Neutrophil (primary cell): ENCODE results near the gene PSAT1.

Source experiments
- H3K27ac ChIP-seq: fragments of 200-600 bp; sonication (generic); 2 replicates; pipeline ENCODE4 v1.5.1; 2016; ENCODE audit warnings: mild to moderate bottlenecking, moderate library complexity
- H3K27me3 ChIP-seq: fragments of 200-600 bp; sonication (generic); 2 replicates; pipeline ENCODE4 v1.6.0; 2016; ENCODE audit warnings: mild to moderate bottlenecking
- H3K36me3 ChIP-seq: fragments of 200-600 bp; sonication (generic); 2 replicates; pipeline ENCODE4 v1.5.1; 2017
- H3K4me1 ChIP-seq, 2 experiments: fragments of 200-600 bp in 1 of 2; sonication (generic) in 1 of 2; 1 replicate in 1 of 2; 2 replicates in 1 of 2; pipeline versions ENCODE4 v1.5.1 to v1.6.1; 2013 to 2016; ENCODE audit warnings: low read depth in 1 of 2, low read length in 1 of 2, mild to moderate bottlenecking in 1 of 2, moderate library complexity in 1 of 2; ENCODE audit not compliant: control insufficient read depth in 1 of 2, insufficient read depth in 1 of 2
- H3K4me3 ChIP-seq, 2 experiments: fragments of 200-600 bp in 1 of 2; sonication (generic) in 1 of 2; 1 replicate in 1 of 2; 2 replicates in 1 of 2; pipeline ENCODE4 v1.5.1; 2013 to 2016; ENCODE audit warnings: low read depth in 1 of 2, low read length in 1 of 2, mild to moderate bottlenecking in 1 of 2, moderate library complexity in 1 of 2
- H3K9me3 ChIP-seq: fragments of 200-600 bp; sonication (generic); 2 replicates; pipeline ENCODE4 v1.5.1; 2016
- CTCF ChIP-seq: fragments of 200-600 bp; sonication (generic); IDR thresholded peaks from 2 replicates; pipeline ENCODE4 v1.5.1; 2016; ENCODE audit warnings: antibody characterized with exemption

The PSAT1 gene

GRCh38 chr9:78304357-78304756 is 7.4 kb downstream of the PSAT1 start:
- no peaks in the 10 kb centered on the region for H3K9me3 ChIP-seq
- no peak for TF ChIP-seq CTCF

GRCh38 chr9:78306222-78307076 is 9.5 kb downstream of the PSAT1 start:
- Histone ChIP-seq H3K36me3 (peaks cover 8% of the 10 kb centered on the region), H3K4me1 (peaks cover 11 to 12% of the 10 kb centered on the region in 2 experiments), H3K27me3 (no peaks in the 10 kb centered on the region), H3K4me3 (no peak overlapping the region), H3K9me3 (no peaks in the 10 kb centered on the region), H3K27ac (no peak overlapping the region)
- no peak for TF ChIP-seq CTCF

More at GRCh38 chr9:78304357-78304756, 7.4 kb downstream of the PSAT1 start:
- Histone ChIP-seq H3K4me1 (peaks cover 11 to 12% of the 10 kb centered on the region in 2 experiments), H3K4me3 (no peak overlapping the region), H3K27ac (no peak overlapping the region), H3K36me3 (peaks cover 8% of the 10 kb centered on the region), H3K27me3 (no peaks in the 10 kb centered on the region)

DNA sequence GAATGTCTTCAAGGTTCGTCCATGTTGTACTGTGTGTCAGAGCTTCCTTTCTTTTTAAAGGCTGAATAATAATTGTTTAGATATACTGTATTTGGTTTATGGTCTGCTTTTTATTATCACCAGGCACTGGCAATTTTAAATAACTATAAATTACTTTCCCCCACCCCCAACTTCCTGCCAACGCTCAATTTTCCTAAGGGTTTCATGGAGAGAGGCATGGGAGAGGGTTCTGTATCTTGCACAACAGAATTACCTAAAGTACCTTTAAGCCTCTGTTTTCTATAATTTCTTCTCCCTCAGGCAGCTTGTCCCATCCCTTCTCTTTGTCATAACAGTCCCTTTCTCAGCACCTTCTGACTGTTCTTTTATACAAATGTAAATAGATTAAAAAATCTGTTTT is 10.4 kb downstream of the PSAT1 start:
- no peak overlapping the region for H3K27ac ChIP-seq
- H3K4me1 ChIP-seq: peaks cover 11 to 12% of the 10 kb centered on the region in 2 experiments
- H3K36me3 ChIP-seq: peaks cover 8% of the 10 kb centered on the region
- no peaks in the 10 kb centered on the region for H3K27me3 ChIP-seq
- H3K9me3 ChIP-seq: no peaks in the 10 kb centered on the region
- H3K4me3 ChIP-seq: no peak overlapping the region
- TF ChIP-seq CTCF: no peak

DNA sequence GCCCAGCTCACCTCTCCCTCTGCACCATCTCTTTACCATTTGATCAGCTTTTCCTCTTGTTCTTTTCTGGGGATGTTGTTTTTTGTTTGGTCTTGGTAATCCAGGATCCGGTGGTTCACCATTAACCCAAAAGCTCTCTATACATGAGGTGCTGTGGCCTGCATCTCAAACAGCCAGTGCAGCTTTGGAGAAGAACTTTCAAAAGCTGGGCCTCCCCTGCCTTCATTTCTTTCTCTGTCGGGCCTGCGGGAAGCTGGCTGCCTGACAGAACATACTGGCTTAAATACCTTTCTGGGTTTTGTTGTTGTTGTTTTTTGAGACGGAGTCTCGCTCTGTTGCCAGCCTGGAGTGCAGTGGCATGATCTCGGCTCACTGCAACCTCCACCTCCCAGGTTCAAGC is 12.1 kb downstream of the PSAT1 start:
- H3K36me3 ChIP-seq: peaks cover 8% of the 10 kb centered on the region
- no peak for TF ChIP-seq CTCF
- no peaks in the 10 kb centered on the region for H3K9me3 ChIP-seq
- H3K4me1 ChIP-seq: peaks cover 8 to 10% of the 10 kb centered on the region in 2 experiments
- no peak overlapping the region for H3K4me3 ChIP-seq
- H3K27me3 ChIP-seq: no peaks in the 10 kb centered on the region
- no peak overlapping the region for H3K27ac ChIP-seq

DNA sequence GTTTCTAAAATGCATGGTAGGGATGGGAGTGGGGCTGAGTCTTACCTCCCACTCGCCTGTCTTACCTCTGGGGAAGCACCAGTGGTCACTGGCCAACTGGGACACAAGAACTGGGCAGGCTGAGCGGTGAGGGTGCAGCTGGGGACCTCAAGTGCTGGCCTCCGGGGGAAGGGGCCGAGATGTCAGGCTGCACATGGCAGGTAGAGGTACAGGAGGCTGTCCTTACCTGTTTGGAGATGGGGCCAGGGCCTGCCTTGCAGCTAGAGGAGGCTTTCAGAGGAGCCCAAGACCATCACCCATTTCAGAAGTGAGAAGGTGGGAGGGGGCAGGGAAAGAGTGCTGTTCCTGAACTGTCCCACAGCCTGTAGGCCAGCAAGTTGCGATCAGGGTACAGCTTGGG is 14.2 kb downstream of the PSAT1 start:
- Histone ChIP-seq H3K27me3 (no peaks in the 10 kb centered on the region), H3K27ac (no peak overlapping the region), H3K4me1 (no peaks in the 10 kb centered on the region), H3K4me3 (no peak overlapping the region), H3K36me3 (peaks cover 7% of the 10 kb centered on the region), H3K9me3 (no peaks in the 10 kb centered on the region)
- TF ChIP-seq CTCF: no peak
